Occipital lobe (tissue), 2 donors: ENCODE measurements around the gene KIAA0825. TPM values are rescaled to one million over a fixed set of nuclear protein-coding genes. Genes with fewer than 3 reads are reported as not detected.

Experiments used
- DNase-seq: peaks from one replicate; lab custom pipeline; 2025; lab: John Stamatoyannopoulos, UW
- total RNA-seq: library from RNA; depleted of rRNA; stranded (reverse); fragments of >200 nt; gene quantifications from one replicate; pipeline ENCODE4 v1.2.3, GENCODE V29; 2014

Gene KIAA0825
- total RNA-seq, 1 donor from 2014 or later, result 37.6 TPM

DNA sequence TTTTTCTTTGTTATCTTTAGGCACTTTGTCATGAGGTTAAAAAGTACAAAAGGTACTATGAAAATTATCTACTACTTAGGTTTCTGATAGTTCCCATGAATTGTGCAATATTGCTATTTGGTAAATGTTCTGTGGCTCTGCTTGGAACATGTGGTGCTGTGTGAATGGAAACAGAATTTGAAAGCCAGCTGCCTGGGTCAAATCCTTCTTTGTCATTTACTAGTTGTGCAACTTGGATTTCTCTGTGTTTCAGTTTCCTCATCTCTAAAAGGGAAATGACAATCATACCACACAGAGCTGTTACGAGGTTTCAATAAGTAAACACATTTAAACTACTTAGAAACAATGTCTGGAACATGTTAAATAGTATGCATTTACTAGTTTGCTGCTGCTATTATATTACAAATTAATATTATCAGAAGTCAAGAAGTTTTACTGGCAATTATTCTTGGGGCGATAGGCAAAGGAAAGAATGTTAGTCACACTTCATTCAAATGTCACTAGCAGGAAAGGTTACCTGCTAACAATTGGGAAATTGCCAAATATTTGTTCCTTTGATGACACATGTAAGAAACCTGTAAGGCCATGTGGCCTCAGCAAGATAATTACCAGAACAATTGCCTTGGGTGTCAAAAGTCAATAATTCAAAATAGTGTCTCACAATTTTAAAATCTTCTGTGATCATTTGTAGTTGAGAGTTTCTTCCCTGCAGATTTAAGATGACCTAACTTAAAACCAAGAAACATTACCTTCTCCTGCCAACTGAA is 184.8 kb downstream of the KIAA0825 start:
- DNase-seq, result no peak

DNA sequence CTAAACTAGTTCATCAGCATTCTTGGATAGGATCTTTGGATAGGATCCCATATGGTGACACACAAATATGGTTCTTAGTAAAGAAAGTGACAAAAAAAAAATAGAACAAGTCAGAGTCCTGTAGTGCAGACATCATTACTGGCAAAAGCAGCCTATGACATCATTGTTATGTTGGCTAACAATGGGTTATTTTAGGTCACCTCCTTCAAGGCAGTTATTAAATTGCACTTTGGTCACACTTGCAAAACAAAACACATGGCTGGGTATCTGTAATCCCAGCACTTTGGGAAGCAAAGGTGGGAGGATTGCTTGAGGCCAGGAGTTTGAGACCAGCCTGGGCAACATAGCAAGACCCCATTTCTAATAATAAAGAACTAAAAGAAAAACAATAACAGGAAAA is 185.9 kb downstream of the KIAA0825 start:
- no peak for DNase-seq

DNA sequence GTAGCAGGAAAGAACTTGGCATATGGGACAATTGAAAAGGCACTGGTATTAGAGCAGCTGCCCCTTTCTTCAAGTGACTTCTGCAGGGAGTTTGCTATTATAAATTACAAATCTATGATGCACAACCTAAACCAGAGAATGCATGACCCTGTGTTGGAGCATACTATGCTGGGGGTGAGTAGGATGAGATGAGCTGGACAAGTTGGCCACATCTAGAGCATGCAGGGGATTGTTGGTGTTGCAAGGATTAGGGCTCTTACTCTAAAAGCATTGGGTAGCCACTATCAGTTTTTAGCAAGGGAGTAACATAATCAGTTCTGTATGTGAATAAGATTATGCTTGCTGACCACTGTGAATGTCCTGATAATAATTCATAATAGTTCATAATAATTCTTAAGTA is 186.7 kb downstream of the KIAA0825 start:
- no peak for DNase-seq

DNA sequence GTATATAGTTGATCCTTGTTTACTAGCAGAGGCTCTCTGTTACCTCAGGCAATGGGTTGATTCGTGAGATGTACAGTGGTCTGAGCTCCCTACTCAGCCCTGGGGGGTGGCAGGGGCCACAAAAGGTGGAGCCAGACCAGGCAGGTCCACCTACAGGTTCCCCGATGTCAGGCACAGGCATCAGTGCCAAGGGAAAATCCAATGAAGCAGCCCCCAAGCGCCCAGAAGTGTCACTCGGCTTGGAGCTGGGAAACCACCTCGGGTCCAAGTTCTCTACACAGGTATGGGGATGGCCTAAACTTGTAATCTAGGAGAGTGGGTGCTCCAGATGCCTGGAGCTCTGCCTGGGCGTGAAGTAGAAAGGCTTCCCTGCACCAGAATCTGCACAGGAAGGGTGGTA is 188.8 kb downstream of the KIAA0825 start:
- DNase-seq, result no peak

DNA sequence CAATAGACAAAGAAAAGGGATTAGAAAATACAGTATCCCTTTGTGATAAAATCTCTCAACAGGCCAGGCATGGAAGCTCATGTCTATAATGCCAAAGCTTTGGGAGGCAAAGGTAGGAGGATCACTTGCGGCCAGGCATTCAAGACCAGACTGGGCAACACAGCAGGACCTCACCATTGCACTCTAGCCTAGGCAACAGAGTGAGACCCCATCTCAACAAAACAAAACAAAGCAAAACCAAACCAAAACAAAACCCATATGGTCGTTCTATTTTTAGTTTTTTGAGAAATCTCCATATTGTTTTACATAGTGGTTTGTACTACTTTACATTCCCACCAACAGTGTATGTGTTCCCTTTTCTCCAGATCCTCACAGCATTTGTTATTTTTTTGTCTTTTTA is 193.0 kb downstream of the KIAA0825 start:
- DNase-seq, result no peak

DNA sequence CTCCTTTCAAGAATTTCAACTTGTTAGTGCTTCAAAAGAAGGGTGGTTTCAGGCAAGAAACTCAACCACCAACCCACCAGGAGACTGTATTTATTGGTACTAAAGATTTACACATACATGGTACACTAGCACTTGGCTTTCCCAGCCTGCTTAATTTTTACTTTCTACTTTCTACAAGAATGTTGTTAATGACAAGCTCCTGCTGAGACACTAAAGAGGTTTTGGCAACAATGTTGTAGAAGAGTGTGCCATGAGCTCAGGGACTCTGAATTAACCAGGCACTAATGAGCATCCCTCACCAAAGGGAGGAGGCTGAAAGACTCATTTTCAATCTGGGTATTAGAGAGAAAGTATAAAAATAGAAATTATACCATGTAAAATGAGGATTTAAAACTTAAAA is 195.0 kb downstream of the KIAA0825 start:
- no peak for DNase-seq

DNA sequence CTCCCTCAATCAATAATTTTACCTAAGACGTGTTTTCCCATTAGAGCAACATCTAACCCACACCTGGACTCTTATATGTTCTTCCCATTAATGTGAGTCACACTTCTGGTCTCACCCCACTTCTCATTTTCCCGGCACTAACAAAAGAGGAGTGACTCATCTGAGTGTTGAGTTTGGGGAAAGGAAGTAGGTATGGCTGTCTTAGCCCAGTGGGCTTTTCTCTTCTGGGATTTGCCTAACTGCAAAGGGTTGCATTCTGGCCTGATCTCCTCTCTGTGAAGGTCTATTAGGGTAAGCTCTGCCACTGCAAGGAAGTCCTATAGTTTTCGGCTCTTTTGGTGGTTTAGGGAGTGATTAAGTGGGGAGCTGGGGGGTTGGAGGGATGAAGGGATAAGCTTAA is 195.6 kb downstream of the KIAA0825 start:
- DNase-seq, result no peak

DNA sequence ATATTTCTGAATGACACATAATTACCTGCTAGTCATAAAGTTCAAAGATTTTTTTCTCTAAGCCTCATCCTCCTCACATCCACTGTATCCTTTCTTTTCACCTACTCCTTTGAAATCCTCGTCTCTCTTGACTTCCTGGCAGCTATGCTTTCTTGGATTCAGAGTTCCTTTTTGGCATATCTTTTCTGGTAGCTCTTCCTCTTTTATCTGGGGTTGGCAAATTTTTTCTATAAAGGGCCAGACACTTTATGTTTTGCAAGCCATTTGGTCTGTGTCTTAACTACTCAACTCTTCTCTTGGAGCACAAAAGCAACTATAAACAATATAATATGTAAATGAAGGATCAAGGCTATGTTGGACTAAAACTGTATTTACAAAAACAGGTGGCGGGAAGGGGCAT is 197.5 kb downstream of the KIAA0825 start:
- DNase-seq, result no peak

DNA sequence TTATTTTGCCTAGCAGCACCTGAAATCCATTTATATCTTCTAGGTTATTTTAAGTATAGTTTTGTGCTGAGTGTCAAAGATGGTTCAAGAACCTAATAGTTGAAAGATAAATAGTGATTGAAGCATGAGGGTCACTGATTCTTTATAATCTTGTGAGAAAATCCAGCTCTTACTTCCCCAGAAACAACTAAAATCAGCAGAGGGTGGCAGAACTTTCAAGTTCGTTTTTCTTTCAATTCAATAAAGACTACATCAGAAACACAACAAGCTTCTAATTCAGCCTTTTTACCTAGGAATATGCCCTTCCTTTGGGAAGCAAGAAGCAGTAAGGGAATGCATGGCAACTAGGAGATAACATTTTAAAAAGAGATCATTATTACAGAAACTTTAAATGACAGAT is 202.6 kb downstream of the KIAA0825 start:
- DNase-seq, result no peak

DNA sequence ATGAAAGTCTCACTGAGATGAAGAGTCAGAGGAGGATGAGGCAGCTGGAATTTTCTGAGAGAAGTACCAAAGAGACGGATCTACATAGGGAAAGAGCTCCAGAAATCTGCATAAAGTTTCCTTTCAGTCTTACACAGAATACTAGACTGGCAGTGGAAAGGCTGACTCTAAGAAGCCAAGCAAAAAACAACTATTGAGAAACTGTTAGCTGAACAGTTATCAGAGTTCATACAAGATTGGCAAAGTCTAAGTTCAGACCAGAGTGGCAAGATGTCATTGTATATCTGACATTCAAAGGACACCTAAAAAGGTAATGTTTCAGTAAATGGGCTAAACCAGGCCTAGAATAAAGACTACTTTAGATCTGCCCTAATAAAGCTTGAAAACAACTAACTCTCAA is 209.0 kb downstream of the KIAA0825 start:
- no peak for DNase-seq

DNA sequence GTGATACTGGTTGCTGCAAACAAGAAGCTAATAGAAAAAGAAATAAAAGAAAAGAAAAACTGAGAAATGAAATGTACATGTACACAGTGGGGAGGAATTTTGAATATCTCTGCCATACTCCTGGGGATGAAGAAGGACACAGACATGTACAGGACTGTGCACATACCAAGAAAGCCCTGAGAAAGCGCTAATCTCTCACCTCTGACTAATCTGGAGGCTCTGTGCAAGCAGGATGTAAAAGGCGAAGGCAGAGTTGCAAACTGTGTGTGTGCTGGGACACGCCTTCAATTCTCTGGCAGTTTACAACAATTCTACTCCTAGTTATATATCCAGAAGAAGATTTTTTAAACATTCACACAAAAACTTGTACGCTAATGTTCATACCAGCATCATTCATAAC is 211.4 kb downstream of the KIAA0825 start:
- DNase-seq, result no peak

DNA sequence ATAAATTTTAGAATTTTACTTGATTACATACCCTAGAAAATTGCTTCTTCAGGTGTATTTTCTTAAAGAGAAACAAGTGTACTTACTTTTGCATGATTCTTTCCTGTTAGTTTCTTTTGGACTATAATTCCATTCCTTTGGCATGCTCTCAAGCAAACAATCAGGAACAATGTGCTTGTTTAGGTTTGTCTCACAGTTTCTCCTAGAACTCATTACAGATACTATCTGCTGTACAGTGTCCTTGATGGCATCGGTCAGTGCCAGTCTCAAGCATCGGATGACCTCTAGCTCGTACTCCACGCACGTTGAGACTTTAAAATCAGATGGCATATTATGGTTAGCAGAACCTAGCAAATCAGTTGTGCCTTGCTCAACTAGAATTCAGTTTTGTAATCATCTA is 214.9 kb downstream of the KIAA0825 start:
- no peak for DNase-seq

DNA sequence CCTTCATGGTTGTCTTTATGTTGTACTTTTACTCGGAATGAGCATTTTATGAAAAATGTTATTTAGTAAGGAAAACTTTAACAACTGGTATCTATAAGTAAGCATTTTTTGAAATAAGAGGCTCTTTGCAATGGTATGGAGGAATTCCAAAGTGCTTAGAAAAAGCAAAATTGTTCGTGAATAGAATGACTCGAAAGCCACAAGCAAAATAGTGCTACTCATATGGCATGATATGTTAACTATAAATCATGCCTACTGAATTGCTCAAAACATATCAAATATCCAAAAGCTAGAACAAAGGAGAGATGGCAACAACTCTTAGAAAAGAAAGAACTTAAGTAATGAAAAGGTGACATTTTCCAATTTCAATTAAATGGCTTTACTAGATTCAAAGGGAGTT is 216.3 kb downstream of the KIAA0825 start:
- no peak for DNase-seq

DNA sequence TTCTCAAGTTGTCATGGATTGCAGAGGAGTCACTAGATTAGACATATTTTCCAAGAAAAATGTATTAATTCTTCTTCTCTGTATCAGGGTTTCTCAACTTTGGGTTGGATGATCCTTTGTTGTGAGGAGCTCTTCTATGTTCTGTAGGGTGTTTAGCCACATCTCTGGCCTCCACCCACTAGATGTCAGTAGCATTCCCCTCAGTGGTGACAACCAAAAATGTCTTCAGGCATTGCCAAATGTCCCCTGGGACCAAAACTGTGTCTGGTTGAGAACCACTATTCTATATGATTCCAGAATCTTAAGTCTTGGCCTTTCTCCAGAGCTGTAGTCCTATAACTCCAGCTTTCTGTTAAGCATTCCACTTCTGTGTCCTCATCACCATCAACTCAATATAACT is 220.9 kb downstream of the KIAA0825 start:
- DNase-seq, result no peak

DNA sequence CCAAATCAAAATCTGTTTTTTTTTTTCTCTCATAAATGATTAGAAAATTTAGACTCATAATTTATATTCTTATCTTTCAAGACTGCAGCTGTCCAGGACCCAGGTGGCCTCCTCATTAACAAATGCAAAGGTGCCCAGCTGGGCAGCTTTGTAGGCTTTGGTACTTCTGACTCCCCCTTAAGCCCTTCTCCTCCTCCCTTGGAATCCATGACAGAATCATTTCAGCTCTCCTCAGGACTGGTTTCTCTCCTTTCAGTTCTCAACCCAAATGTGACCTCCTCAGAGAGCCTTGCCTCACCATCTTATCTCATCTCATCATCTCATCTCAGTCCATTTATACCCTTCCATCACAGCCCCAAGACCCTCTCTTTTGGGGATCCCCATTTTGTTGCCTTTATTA is 221.7 kb downstream of the KIAA0825 start:
- no peak for DNase-seq

DNA sequence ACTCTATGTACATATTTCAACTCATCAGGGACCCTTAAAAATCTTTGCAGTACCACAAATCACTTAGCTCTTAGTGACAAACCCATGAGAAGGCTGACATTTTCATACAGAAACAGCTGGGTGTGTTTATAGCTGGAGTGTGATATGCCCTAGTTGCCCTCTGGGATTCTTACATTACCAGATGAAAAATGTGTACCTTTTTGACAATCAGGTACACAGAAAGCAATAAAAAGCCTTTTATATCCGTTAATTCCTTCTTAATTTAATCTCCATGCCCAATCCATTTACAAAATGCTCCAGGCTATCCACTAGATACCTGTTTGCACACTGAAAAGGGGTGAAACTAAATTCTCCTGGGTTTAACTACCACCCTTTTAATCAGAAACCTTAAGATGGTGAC is 222.9 kb downstream of the KIAA0825 start:
- DNase-seq, result no peak

DNA sequence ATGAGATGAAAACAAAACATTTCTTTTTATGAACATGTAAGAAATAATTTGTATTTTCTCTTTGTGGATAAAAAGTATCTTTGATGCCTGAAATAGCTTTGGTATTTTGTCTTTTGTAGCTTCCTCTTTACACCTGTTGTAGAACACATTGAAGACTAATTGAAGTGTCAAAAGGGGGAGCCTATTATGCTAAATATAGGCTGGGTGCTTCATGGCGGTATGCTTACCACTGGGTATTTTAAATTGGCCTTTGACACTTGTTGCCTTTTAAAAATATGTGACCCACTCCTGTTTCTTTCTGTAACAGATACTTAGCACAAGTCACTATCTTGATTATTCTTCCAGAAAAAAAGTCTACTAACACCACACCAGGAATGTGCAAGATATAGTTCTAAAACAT is 226.4 kb downstream of the KIAA0825 start:
- DNase-seq, result no peak

DNA sequence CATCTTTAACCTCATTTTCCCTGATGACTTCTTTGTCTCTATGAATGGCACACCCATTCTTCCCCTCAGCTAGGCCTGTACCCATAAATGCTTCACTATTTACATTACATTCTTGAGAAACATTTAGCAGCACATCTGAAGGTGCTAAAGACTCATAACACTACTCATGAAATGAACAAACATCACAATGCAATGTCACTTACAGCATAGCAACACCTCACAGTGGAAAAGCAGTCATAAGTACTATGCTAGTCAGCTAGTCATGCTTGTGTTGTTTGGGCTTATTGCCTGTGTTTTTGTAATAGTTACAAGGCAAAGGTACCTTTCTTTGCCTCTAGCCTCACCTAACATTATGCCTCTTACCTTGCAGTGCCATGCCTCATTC is 228.9 kb downstream of the KIAA0825 start:
- no peak for DNase-seq

DNA sequence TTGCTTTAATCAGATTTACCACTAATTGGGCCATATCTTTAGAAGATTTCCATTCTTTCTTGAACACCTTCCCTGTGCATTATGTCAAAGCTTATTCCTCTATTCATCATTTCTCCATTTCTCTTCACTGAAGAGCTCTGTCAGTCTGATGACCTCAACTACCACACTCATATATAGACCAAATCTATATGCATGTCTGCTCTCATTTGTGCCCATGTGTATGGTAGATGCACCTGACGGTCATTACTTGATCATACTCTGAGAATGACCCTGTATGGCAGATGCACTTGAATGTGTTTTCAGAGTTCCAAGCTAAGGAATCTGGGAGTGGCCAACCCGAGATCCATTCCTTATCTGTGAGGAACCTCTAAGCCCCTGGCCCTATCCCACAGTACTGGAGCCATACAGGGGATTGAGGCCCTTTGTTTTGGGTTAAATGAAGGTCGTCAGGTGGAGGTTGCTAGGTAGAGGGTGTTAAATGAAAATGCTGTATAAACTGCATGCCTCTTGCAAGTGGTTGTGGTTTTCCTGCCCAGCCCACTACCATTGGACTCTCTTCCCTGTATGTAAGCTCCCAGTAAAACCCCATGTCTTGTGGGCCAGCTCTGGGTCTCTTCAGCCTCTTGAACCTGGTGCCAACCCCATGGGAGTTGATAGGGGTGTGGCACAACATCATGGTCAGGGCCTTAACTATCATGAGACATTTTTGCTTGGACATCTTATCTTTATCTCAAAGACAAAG is 229.5 kb downstream of the KIAA0825 start:
- no peak for DNase-seq

DNA sequence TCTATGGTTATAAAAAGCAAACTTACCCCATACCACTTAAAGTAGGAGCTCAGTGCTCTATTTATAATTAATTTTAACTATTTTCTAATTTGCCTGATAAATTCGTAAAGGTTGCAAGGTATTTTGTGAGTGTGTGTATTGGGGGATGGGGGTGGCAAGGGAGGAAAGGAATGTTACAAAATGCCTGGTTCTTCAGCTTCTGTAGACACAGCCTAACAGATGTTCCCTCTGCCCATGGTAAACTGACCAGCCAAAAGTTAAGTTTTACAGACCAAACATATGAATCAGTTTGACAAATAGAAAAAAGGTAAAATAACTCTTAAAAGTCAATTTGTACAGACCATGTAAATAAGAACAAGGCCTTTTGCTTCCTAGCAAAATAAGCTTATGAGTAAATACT is 232.6 kb downstream of the KIAA0825 start:
- DNase-seq, result no peak

DNA sequence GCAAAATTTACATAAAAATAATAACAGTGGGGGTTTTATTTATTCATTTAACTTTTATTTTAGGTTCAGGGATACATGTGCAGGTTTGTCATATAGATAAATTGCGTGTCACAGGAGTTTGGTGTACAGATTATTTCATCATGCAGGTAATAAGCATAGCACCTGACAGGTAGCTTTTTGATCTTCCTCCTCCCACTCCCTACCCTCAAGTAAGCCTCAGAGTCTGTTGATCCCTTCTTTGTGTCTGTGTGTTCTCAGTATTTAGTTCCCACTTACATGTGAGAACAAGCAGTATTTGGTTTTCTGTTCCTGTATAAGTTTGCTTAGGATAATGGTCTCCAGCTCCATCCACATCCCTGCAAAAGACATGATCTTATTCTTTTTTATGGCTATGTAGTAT is 240.3 kb downstream of the KIAA0825 start:
- DNase-seq, result no peak

DNA sequence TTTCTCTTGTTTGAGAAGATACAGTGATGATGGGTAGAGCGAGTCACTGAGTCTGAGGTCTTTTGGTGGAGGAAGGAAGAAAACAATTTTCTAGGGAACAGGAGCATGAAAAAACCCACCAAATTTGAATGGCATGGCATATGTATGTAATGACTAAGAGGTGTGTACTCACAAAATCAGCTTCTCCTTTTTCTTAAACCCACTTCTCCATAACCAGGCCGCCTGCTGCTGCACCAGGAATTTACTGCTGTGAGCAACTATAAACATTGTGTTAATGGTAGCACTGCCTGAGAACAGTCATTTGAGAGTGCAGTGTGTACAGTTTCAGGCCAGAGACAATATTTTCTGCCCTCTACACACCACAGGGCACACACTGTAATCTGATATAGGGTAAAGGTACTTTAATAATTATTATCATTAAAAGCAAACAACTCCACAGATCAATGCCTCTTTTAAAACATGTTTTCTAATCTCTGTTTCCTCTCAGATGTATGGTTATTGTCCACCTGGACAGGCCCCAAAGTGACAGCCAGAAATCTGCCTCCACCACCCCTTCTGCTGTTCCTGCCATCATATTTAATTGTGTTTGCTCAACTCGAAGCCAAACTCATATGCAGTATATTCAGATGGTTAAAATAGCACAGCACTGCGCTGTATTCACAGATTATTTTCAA is 241.6 kb downstream of the KIAA0825 start:
- no peak for DNase-seq

DNA sequence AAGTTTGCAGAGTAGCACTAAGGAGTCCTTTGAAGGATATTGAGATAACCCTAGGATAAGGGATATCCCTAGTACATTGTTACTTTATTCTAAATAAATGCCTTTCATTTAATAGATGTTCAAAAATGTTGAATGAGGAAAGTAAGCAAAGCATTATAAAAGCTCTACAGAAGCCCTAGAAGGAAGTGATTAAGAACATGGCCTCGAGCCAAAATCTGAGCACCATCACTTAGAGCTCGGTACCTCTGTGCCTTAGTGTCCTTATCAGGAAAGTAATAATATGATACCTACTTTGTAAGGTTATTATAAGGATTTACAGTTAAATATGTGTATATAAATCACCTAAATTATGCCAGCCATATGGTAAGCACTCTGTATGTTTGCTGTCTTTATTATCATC is 242.6 kb downstream of the KIAA0825 start:
- no peak for DNase-seq
